RWPE2 (cell line): ENCODE data around the gene PPP2R2B.
A peak's percentile ranks its signal among the peaks of the same experiment; 100 is the strongest.

ENCODE experiments used
- ATAC-seq: fragments of 200-7000 bp; cut with Tn5 transposase; 3 replicates; pipeline ENCODE4 v1.9.1; 2021; ENCODE audit warnings: low read depth
- DNase-seq: peaks from one replicate; pipeline ENCODE4 v3.0.0-alpha.2; 2020; ENCODE audit warnings: low spot score
- H3K27ac ChIP-seq: fragments of 450-650 bp; 2 replicates; pipeline ENCODE4 v1.5.1; 2017; ENCODE audit warnings: mild to moderate bottlenecking; ENCODE audit not compliant: poor library complexity, severe bottlenecking
- H3K27me3 ChIP-seq: fragments of 250-450 bp; sonication (Bioruptor Pico); 2 replicates; pipeline ENCODE4 v1.5.1; 2021; ENCODE audit warnings: mild to moderate bottlenecking, moderate library complexity; ENCODE audit not compliant: insufficient read depth, poor library complexity, severe bottlenecking
- H3K36me3 ChIP-seq: fragments of 250-450 bp; sonication (Bioruptor Pico); 2 replicates; pipeline ENCODE4 v1.5.1; 2020; ENCODE audit warnings: low read depth, mild to moderate bottlenecking, moderate library complexity
- H3K4me1 ChIP-seq: fragments of 250-450 bp; sonication (Bioruptor Pico); 2 replicates; pipeline ENCODE4 v1.5.1; 2021; ENCODE audit warnings: mild to moderate bottlenecking, moderate library complexity; ENCODE audit not compliant: insufficient read depth, poor library complexity, severe bottlenecking
- H3K4me3 ChIP-seq: fragments of 250-450 bp; sonication (Bioruptor Pico); 2 replicates; pipeline ENCODE4 v1.5.1; 2021; ENCODE audit warnings: mild to moderate bottlenecking, moderate library complexity; ENCODE audit not compliant: severe bottlenecking
- H3K9me3 ChIP-seq: fragments of 250-450 bp; sonication (Bioruptor Pico); 2 replicates; pipeline ENCODE4 v1.5.1; 2021; ENCODE audit warnings: mild to moderate bottlenecking, moderate library complexity; ENCODE audit not compliant: severe bottlenecking
- CTCF ChIP-seq: fragments of 450-650 bp; IDR thresholded peaks from one replicate; pipeline ENCODE4 v1.5.1; 2017; ENCODE audit warnings: mild to moderate bottlenecking, moderate library complexity; ENCODE audit not compliant: poor library complexity, severe bottlenecking

Gene PPP2R2B

GRCh38 chr5:146704949-146705665, 173.4 kb downstream of the PPP2R2B start:
- TF ChIP-seq CTCF: no peak
- no peaks in the 10 kb centered on the region for H3K27me3 ChIP-seq

GRCh38 chr5:146703899-146704298, 174.7 kb downstream of the PPP2R2B start:
- Histone ChIP-seq H3K27ac (peak overlapping the region; percentile 90), H3K4me1 (peaks cover 29% of the 10 kb centered on the region), H3K9me3 (no peaks in the 10 kb centered on the region), H3K36me3 (no peaks in the 10 kb centered on the region), H3K27me3 (no peaks in the 10 kb centered on the region), H3K4me3 (no peak overlapping the region)
- no peak for TF ChIP-seq CTCF
- no peak for DNase-seq
- peak; percentile 96 for ATAC-seq

More at GRCh38 chr5:146704949-146705665, 173.4 kb downstream of the PPP2R2B start:
- peak overlapping the region; percentile 90 for H3K27ac ChIP-seq
- H3K4me1 ChIP-seq: peaks cover 33% of the 10 kb centered on the region
- no peak for ATAC-seq
- no peaks in the 10 kb centered on the region for H3K36me3 ChIP-seq
- no peak for DNase-seq
- H3K9me3 ChIP-seq: no peaks in the 10 kb centered on the region
- H3K4me3 ChIP-seq: no peak overlapping the region

GRCh38 chr5:146703499-146703898, 175.1 kb downstream of the PPP2R2B start:
- peak; percentile 40; the same call in 2 of the 3 replicates for ATAC-seq
- H3K36me3 ChIP-seq: no peaks in the 10 kb centered on the region
- H3K4me3 ChIP-seq: no peak overlapping the region
- no peak for TF ChIP-seq CTCF
- H3K27me3 ChIP-seq: no peaks in the 10 kb centered on the region
- peak overlapping the region; percentile 90 for H3K27ac ChIP-seq
- no peak for DNase-seq
- H3K9me3 ChIP-seq: no peaks in the 10 kb centered on the region
- peaks cover 29% of the 10 kb centered on the region for H3K4me1 ChIP-seq

GRCh38 chr5:146699664-146700418, 178.7 kb downstream of the PPP2R2B start:
- H3K4me1 ChIP-seq: peaks cover 21% of the 10 kb centered on the region
- H3K27ac ChIP-seq: no peak overlapping the region
- no peak overlapping the region for H3K4me3 ChIP-seq
- no peak for ATAC-seq
- H3K27me3 ChIP-seq: no peaks in the 10 kb centered on the region
- H3K36me3 ChIP-seq: no peaks in the 10 kb centered on the region
- TF ChIP-seq CTCF: no peak
- no peak for DNase-seq
- no peaks in the 10 kb centered on the region for H3K9me3 ChIP-seq

- Histone ChIP-seq H3K9me3 (no peaks in the 10 kb centered on the region), H3K27me3 (no peaks in the 10 kb centered on the region), H3K4me1 (peaks cover 14% of the 10 kb centered on the region), H3K4me3 (no peak overlapping the region), H3K36me3 (no peaks in the 10 kb centered on the region), H3K27ac (no peak overlapping the region)
- no peak for ATAC-seq
- TF ChIP-seq CTCF: no peak
- DNase-seq: no peak
Observed at GRCh38 chr5:146699138-146699537, 179.4 kb downstream of the PPP2R2B start.
